Lower leg skin (tissue), 4 donors: Measurements from ENCODE around the gene COX19. TPM values are rescaled to one million over a fixed set of nuclear protein-coding genes. Genes with fewer than 3 reads are reported as not detected.

ENCODE experiments used
- DNase-seq, 2 donors: peaks; one replicate each; pipeline ENCODE4 v3.0.0-alpha.2; 2019; ENCODE audit warnings: low spot score in 2 of 2
- H3K4me3 ChIP-seq: fragments of 200-600 bp; sonication (generic); 2 replicates; pipeline ENCODE4 v1.5.1; 2017; ENCODE audit warnings: mild to moderate bottlenecking, low read depth; ENCODE audit not compliant: poor library complexity, severe bottlenecking
- CTCF ChIP-seq, 3 donors: fragments of 450-650 bp; IDR thresholded peaks; one replicate each; pipeline ENCODE4 v1.5.1; 2016; ENCODE audit warnings: antibody characterized with exemption in 3 of 3, mild to moderate bottlenecking in 3 of 3, moderate library complexity in 2 of 3
- POLR2A ChIP-seq, 2 donors: fragments of 450-650 bp; IDR thresholded peaks; one replicate each; pipeline ENCODE4 v1.6.1; 2016 to 2017; ENCODE audit warnings: antibody characterized with exemption in 2 of 2, mild to moderate bottlenecking in 1 of 2, moderate library complexity in 1 of 2
- WGBS, 2 donors: methylation state at CpG; one replicate each; pipeline ENCODE4 v1.1.5; 2018; 5-methylcytosine and 5-hydroxymethylcytosine counted together
- intact Hi-C: fragments of 100-400 bp; cut with DNase I; formaldehyde crosslinking; loops from one replicate; pipeline ENCODE4 v1.15.0; 2023; ENCODE audit warnings: low total_unique reads
- total RNA-seq, 4 donors: library from RNA; depleted of rRNA; stranded (reverse); fragments of >200 nt; gene quantifications; one replicate each; pipeline ENCODE4 v1.1.0, GENCODE V29; 2016

Gene COX19
- total RNA-seq, 4 donors from 2014 or later = 13.0 to 25.1 (median 15.1) TPM

- 91 to 93% methylated on average over 32 to 43 of the region's 51 CpGs for WGBS, 2 donors
- intact Hi-C loops = no loop called here
- no peak overlapping the region for H3K4me3 ChIP-seq
- TF ChIP-seq CTCF (IDR thresholded peaks at IDR 0.05) = no peak
- TF ChIP-seq POLR2A (IDR thresholded peaks at IDR 0.05) = no peak
- DNase-seq = no peak
These were observed 41.5 kb upstream of the COX19 start for GRCh38 chr7:1016577-1017531.

- no peak for DNase-seq
- intact Hi-C loops = no loop called here
- 76 to 77% methylated on average over 10 to 22 of the region's 28 CpGs for WGBS, 2 donors
- TF ChIP-seq POLR2A (IDR thresholded peaks at IDR 0.05) = no peak
- no peak for TF ChIP-seq CTCF (IDR thresholded peaks at IDR 0.05)
- H3K4me3 ChIP-seq = no peak overlapping the region
These were observed 40.1 kb upstream of the COX19 start for GRCh38 chr7:1015196-1016121.

- 70 to 75% methylated on average over 19 to 20 of the region's 20 CpGs for WGBS, 2 donors
- TF ChIP-seq POLR2A (IDR thresholded peaks at IDR 0.05) (no peak), CTCF (IDR thresholded peaks at IDR 0.05) (no peak)
- no peak overlapping the region for H3K4me3 ChIP-seq
- DNase-seq = no peak
- intact Hi-C loops = no loop called here
These were observed 39.3 kb upstream of the COX19 start for GRCh38 chr7:1014681-1015080.

- intact Hi-C loops = no loop called here
- H3K4me3 ChIP-seq = no peak overlapping the region
- TF ChIP-seq CTCF (IDR thresholded peaks at IDR 0.05) = no peak
- TF ChIP-seq POLR2A (IDR thresholded peaks at IDR 0.05) = no peak
- 76 to 81% methylated on average over 11 of the region's 11 CpGs for WGBS, 2 donors
- no peak for DNase-seq
These were observed 38.2 kb upstream of the COX19 start for GRCh38 chr7:1013581-1013980.

- no peak overlapping the region for H3K4me3 ChIP-seq
- DNase-seq = no peak
- WGBS, 2 donors = 46 to 61% methylated on average over 29 to 30 of the region's 30 CpGs
These were observed 37.4 kb upstream of the COX19 start for GRCh38 chr7:1012716-1013095.

More at GRCh38 chr7:1012716-1013095, 37.4 kb upstream of the COX19 start:
- no peak for TF ChIP-seq CTCF (IDR thresholded peaks at IDR 0.05)
- no peak for TF ChIP-seq POLR2A (IDR thresholded peaks at IDR 0.05)
- intact Hi-C loops = no loop called here
